Heart left ventricle (tissue), 16 donors: ENCODE results near the gene DDX43. TPM values are rescaled to one million over a fixed set of nuclear protein-coding genes. Genes with fewer than 3 reads are reported as not detected.

ENCODE experiments used
- ATAC-seq, 4 donors: fragments of 200-7000 bp; cut with Tn5 transposase; one replicate each; pipeline ENCODE4 v1.9.1; 2020 to 2022; ENCODE audit warnings: moderate library complexity in 4 of 4, mild to moderate bottlenecking in 3 of 4, moderate number of reproducible peaks in 1 of 4
- DNase-seq, 5 donors: peaks; one replicate each; pipeline ENCODE4 v3.0.0-alpha.2; 2020
- H3K27ac ChIP-seq, 12 donors: fragments of 200-600 bp; sonication (generic) in 4 of 12; one replicate each; pipeline versions ENCODE4 v1.5.0 to v1.8.0; 2016 to 2022; ENCODE audit warnings: mild to moderate bottlenecking in 2 of 12
- H3K27me3 ChIP-seq, 9 donors: fragments of 200-600 bp; sonication (generic) in 2 of 9; one replicate each; pipeline versions ENCODE4 v1.5.1 to v1.8.0; 2016 to 2022; ENCODE audit warnings: mild to moderate bottlenecking in 3 of 9
- H3K36me3 ChIP-seq, 9 donors: fragments of 200-600 bp; sonication (generic) in 2 of 9; one replicate each; pipeline versions ENCODE4 v1.5.0 to v1.8.0; 2018 to 2022; ENCODE audit warnings: mild to moderate bottlenecking in 2 of 9
- H3K4me1 ChIP-seq, 12 donors: fragments of 200-600 bp; sonication (generic) in 4 of 12; one replicate each; pipeline versions ENCODE4 v1.5.0 to v1.8.0; 2016 to 2022; ENCODE audit warnings: mild to moderate bottlenecking in 3 of 12
- H3K4me3 ChIP-seq, 12 donors: fragments of 200-600 bp; sonication (generic) in 4 of 12; one replicate each; pipeline versions ENCODE4 v1.5.0 to v1.8.0; 2017 to 2022; ENCODE audit warnings: mild to moderate bottlenecking in 9 of 12, moderate library complexity in 4 of 12
- H3K9me3 ChIP-seq, 12 donors: fragments of 200-600 bp; sonication (generic) in 4 of 12; one replicate each; pipeline versions ENCODE4 v1.5.0 to v1.8.0; 2016 to 2022; ENCODE audit warnings: mild to moderate bottlenecking in 1 of 12
- CTCF ChIP-seq, 12 donors: fragments of 200-600 bp; sonication (generic) in 4 of 12; IDR thresholded peaks; one replicate each; pipeline versions ENCODE4 v1.5.0 to v1.8.0; 2018 to 2022; ENCODE audit warnings: antibody characterized with exemption in 12 of 12, mild to moderate bottlenecking in 5 of 12
- POLR2A ChIP-seq, 2 donors: fragments of 450-650 bp; IDR thresholded peaks; one replicate each; pipeline ENCODE4 v1.6.1; 2017; ENCODE audit warnings: antibody characterized with exemption in 2 of 2, mild to moderate bottlenecking in 2 of 2, moderate library complexity in 2 of 2
- WGBS, 4 donors: extraction: QIAGEN DNeasy Blood & Tissue Kit in 2 of 4; methylation state at CpG; one replicate each; pipeline versions ENCODE4 v1.1.5 to v1.1.7; 2013 to 2018; 5-methylcytosine and 5-hydroxymethylcytosine counted together
- intact Hi-C, 10 donors: fragments of 100-400 bp; cut with DNase I; formaldehyde crosslinking; loops; one replicate each; pipeline versions ENCODE4 v1.11.1 to v1.14.2; 2022
- long read RNA-seq, 3 donors: library from polyadenylated mRNA; unstranded; transcript quantifications; one replicate each; pipeline ENCODE4 v2.0.0, GENCODE V29; 2020 to 2021
- polyA plus RNA-seq, 2 donors: library from polyadenylated mRNA; stranded (reverse); fragments of 200-250 nt; gene quantifications; one replicate each; pipeline ENCODE4 v1.2.3, GENCODE V29; 2013
- total RNA-seq, 9 donors: library from RNA; depleted of rRNA in 2 of 9; stranded (reverse); fragments of >200 nt in 2 of 9; fragmentation: NEBNext Ultra II Directional in 3 of 9; extraction: Animal tissue kit (Norgen Biotek cat#: 25700) in 3 of 9; gene quantifications; one replicate each; pipeline versions ENCODE4 v1.1.0 to v1.2.4, GENCODE V29; 2016 to 2023
- donor health status: ischemic (EF 13 %, LVEDD 7.1; RV severe dilation, severe dysfunction).
- donor health status: healthy with polysubstance abuse.
- donor health status: DM: no; HTN: yes; CAD: no.
- donor health status: DM: no; HTN: no; CAD: no.
- donor health status: ischemic (EF 25% LVEDD 6.9; RV normal size, moderate dysfunction).
- donor health status: ischemic (EF 25% LVEDD 5.7; RV mildly dilated, moderate dysfunction).
- donor health status: healthy.
- donor health status: DM: yes; HTN: yes; CAD: no.
- donor health status: ischemic (EF 35%, LVEDD 5.7; RV mildly dilated, moderate dysfunction).
- donor health status: nonischemic (EF 11% LVEDD 7.7; RV severe dilation, severe dysfunction).
- donor health status: DM: yes; HTN: yes; CAD: no.
- donor health status: PGD.
- donor health status: ischemic (EF 29% LVEDD 5.4; RV normal size, mild dysfunction).
- donor health status: nonischemic (EF 23%, LVEDD 6.1; RV moderate dilation, normal function).

The DDX43 gene
- under 1 TPM in 6 of 9 donors, not detected in 3; 0.11 to 0.52 (median 0.20) TPM for total RNA-seq
- under 1 TPM; 0.08 to 0.30 TPM for polyA plus RNA-seq
- long read RNA-seq, donor 1: 0 reads
- long read RNA-seq, donor 2: 0 reads
- long read RNA-seq, donor 3: 0 reads

GRCh38 chr6:73394577-73395354 is at the start of gene DDX43:
Gene DDX43, plus strand, starts transcription at chr6:73394828. Its CDS starts 78 bp downstream, at chr6:73394906.
- Histone ChIP-seq H3K4me1 (no peaks in the 10 kb centered on the region), H3K27ac (peak within 1 kb of the TSS in 3 of 12 donors; percentile 40 to 80 (median 58)), H3K9me3 (no peaks in the 10 kb centered on the region), H3K4me3 (peak within 1 kb of the TSS in 8 of 12 donors; percentile 15 to 62 (median 42)), H3K36me3 (no peaks in the 10 kb centered on the region), H3K27me3 (no peaks in the 10 kb centered on the region)
- TF ChIP-seq CTCF (IDR thresholded peaks at IDR 0.05): no peak
- intact Hi-C loops: no loop called here
- ATAC-seq (peak; percentile 51 to 94 (median 74)), DNase-seq (peak in 4 of 5 donors; percentile 28 to 80 (median 42))
- 63 to 81% (median 78%) methylated on average over 53 to 54 of the region's 54 CpGs for WGBS, 4 donors

- ATAC-seq: no peak
- Histone ChIP-seq H3K4me1 (no peaks in the 10 kb centered on the region), H3K27me3 (peaks cover 6 to 65% (median 15%) of the 10 kb centered on the region in 9 donors), H3K36me3 (no peaks in the 10 kb centered on the region), H3K4me3 (no peak overlapping the region), H3K9me3 (no peaks in the 10 kb centered on the region), H3K27ac (no peak overlapping the region)
- no peak for TF ChIP-seq POLR2A (IDR thresholded peaks at IDR 0.05)
- TF ChIP-seq CTCF (IDR thresholded peaks at IDR 0.05): no peak
- intact Hi-C loops: no loop called here
- DNase-seq: no peak
- WGBS, 4 donors: 36 to 48% (median 41%) methylated on average over 32 to 33 of the region's 33 CpGs
Observed at GRCh38 chr6:73348550-73349204, 46.0 kb upstream of the DDX43 start.

- no peak overlapping the region for H3K4me3 ChIP-seq
- H3K27ac ChIP-seq: no peak overlapping the region
- no peaks in the 10 kb centered on the region for H3K9me3 ChIP-seq
- intact Hi-C loops: no loop called here
- no peaks in the 10 kb centered on the region for H3K36me3 ChIP-seq
- no peak for ATAC-seq
- H3K27me3 ChIP-seq: peaks cover 6 to 59% (median 15%) of the 10 kb centered on the region in 9 donors
- H3K4me1 ChIP-seq: no peaks in the 10 kb centered on the region
- DNase-seq: no peak
- TF ChIP-seq POLR2A (IDR thresholded peaks at IDR 0.05) (no peak), CTCF (IDR thresholded peaks at IDR 0.05) (no peak)
- WGBS, 4 donors: 18 to 22% (median 18%) methylated on average over 6 of the region's 6 CpGs
Observed at GRCh38 chr6:73349311-73349710, 45.3 kb upstream of the DDX43 start.
